Neural progenitor cell (in vitro differentiated cells): ENCODE measurements around the gene PTGER3.

Experiments used
- CTCF ChIP-seq: fragments of 200-600 bp; sonication (generic); IDR thresholded peaks from 2 replicates; pipeline ENCODE4 v1.5.1; 2017; ENCODE audit warnings: antibody characterized with exemption, mild to moderate bottlenecking
- EZH2 ChIP-seq: fragments of 200-600 bp; sonication (generic); IDR thresholded peaks from 2 replicates; pipeline ENCODE4 v1.6.1; 2017; ENCODE audit warnings: antibody characterized with exemption, mild to moderate bottlenecking, moderate library complexity

DNA sequence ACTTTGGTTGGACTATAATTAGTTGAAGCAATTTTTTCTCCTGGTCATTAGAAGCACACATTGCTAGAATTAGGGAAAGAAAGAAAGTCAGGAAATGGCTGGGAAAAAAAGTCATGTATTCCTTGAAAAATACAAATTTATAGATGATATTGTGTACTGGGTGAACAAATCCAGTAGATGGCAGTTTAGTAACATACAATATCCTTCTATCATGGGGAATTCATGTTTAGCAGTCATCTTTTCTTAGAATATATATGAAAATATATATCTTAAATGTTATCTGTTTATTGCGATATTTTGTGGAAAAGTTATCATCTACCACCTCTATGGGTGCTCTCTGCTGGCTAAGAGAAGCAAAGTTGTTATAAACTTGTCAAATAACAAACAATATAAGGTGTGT lies 46.3 kb upstream of the PTGER3 start:
- TF ChIP-seq CTCF (peak; percentile 41), EZH2 (no peak)
